KBM-7 (cell line): ENCODE results near the gene CATSPERE.
"Not testable (repeated sequence)": the region's sequence is repeated elsewhere in the genome, so short reads cannot be mapped to it uniquely, and the experiment has no call there.

ENCODE experiments used
- DNase-seq: peaks from one replicate; pipeline ENCODE4 v3.0.0-alpha.2; 2015
- in situ Hi-C: fragments of 300-500 bp; cut with MboI; formaldehyde crosslinking; loops from 2 replicates; pipeline ENCODE4 v1.14.3; 2020; ENCODE audit warnings: low sequenced_read_pairs, low pct_unique_long_range_greater_than_20kb, mixed read lengths

CATSPERE gene

DNA sequence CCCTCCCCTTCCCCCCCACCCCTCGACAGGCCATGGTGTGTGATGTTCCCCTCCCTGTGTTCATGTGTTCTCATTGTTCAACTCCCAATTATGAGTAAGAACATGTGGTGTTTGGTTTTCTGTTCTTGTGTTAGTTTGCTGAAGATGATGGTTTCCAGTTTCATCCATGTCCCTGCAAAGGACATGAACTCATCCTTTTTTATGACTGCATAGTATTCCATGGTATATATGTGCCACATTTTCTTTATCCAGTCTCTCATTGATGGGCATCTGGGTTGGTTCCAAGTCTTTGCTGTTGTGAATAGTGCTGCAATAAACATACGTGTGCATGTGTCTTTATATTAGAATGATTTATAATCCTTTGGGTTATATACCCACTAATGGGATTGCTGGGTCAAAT is 38.4 kb downstream of the CATSPERE start:
- DNase-seq, in situ Hi-C loops: not testable (repeated sequence)

GRCh38 chr1:244500515-244500914 is 39.4 kb downstream of the CATSPERE start:
- in situ Hi-C loops, result not testable (repeated sequence)

GRCh38 chr1:244502630-244503029 is 41.6 kb downstream of the CATSPERE start:
- in situ Hi-C loops, result no loop called here
- DNase-seq, result no peak

More at GRCh38 chr1:244500515-244500914, 39.4 kb downstream of the CATSPERE start:
- not testable (repeated sequence) for DNase-seq

GRCh38 chr1:244513493-244513892 is 52.4 kb downstream of the CATSPERE start:
- DNase-seq, result no peak
- in situ Hi-C loops, result no loop called here

DNA sequence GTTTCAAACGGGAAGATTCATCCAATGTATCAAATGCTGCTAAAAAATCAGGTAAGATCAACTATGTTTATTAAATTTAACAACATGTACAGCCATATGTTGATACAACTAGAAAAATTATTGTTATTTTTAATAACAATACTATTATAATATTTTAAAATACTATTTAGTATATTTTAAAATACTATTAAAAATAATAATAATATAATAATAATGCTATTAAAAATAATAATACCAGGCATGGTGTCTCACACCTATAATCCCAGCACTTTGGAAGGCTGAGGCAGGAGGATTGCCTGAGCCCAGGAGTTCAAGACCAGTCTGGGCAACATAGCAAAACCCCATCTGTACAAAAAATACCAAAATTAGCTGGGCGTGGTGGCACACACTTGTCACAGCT is 54.6 kb downstream of the CATSPERE start:
- in situ Hi-C loops, result no loop called here

DNA sequence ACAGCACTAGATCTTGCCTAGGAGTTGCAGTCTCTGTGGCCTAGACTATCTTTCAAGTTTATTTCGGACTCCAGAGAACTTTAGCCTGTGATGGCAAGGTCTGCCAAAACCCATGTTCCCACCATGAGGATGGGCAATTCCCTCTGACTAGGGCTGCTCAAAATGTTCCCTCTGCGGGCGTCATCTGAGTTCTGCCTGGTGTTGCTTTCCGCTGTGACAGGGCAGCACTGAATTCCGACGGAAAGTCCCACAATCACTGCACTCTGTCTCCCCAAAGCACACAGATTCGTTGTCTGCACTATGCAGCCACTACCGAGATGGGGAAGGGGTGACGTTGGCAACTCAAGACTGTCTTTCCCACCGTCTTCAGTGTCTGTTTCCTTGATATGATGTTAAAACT is 75.2 kb downstream of the CATSPERE start:
- DNase-seq, result no peak

More for the DNA sequence above, 54.6 kb downstream of the CATSPERE start:
- no peak for DNase-seq

DNA sequence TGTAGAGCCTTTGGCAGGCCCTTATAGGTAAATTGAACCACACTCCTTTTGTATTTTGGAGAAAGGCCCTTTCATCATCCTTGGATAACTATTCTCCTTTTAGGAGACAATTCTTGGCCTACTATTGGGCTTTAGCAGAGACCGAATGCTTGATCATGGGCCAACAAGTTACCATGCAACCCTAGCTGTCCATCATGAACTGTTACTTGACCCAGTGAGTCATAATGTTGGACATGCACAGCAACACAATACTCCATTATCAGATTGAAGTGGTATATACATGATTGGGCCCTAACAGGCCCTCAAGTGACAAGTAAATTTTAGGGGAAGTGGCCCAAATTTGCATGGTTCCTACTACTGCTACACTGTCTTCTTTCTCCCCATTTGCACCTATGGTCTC is 84.4 kb downstream of the CATSPERE start:
- in situ Hi-C loops, result no loop called here
- no peak for DNase-seq

More for the DNA sequence above, 75.2 kb downstream of the CATSPERE start:
- in situ Hi-C loops, result no loop called here

DNA sequence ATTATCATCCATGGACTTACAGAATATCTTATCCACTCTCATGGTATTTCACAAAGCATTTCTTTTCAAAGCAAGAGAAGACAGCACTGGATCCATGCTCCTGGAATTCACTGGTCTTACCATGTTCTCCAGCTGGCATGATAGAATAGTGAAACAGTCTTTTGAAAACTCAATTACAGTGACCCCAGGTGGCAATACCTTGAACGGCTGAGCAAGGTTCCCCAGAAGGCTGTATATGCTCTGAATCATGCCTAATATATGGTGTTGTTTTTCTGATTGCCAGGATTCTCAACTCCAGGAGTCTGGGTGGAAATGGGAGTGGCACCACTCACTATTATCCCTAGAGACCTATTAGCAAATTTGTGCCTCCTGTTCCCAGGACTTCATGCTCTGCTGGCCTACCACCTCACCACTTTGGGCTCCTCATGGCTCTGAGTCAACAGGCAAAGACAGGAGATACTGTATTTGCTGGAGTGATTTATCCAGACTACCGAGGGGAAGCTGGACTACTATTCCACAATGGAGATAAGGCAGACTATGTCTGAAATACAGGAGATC is 87.6 kb downstream of the CATSPERE start:
- no peak for DNase-seq
- in situ Hi-C loops, result no loop called here

DNA sequence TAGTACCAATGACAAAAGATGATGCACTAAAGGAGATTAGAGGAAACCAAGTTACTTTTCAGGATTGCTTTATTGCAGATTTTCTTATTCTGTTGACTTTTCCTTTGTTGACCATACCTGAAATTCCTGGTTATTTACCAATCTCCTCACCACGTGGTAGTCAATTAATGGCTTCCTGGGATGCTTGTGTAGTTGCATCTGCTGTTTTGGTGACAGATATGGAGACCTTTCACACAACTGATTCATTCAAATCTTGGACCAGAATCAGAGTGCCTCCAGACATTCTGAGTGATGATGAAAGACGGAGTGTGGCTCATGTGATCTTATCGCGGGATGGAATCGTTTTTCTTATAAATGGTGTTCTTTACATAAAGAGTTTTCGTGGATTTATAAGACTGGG is 91.3 kb downstream of the CATSPERE start:
- in situ Hi-C loops, result no loop called here
- no peak for DNase-seq

DNA sequence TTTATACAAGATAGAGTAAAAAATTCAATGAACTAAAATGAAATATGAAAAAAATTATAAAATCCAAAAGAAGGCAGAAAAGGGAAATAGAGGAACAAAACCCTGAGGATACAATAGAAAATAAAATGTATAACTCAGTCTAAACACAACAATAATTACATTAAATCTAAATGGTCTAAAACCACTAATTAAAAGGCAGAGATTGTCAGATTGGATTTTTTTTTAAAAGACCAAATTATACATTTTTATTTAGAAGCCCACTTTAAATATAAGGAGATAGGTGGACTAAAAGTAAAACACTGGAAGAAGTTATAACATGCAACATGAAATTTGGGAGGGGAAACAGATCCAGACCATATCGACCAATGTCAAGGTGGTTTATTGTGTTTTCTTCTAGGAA is 95.2 kb downstream of the CATSPERE start:
- DNase-seq, result no peak
- in situ Hi-C loops, result no loop called here

- in situ Hi-C loops, result no loop called here
- DNase-seq, result no peak
Observed at GRCh38 chr1:244557565-244557964, 96.5 kb downstream of the CATSPERE start.

DNA sequence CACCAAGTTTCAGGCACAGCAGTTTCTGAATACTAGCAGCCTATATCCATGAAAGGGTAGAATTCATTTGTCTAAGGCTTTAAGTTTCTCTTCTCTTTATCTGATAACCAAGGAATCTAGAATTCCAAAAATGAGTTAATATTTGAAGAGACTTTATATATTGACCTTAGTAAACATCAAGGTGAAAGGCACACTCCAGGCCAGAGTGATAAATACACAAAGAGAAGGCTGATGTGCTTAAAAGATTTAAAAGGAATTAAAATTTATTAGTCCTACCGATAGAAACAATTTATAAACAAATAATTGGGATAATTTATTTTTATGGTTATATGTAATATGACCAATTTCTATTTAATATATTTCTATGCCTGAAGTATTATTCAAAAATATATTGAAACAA is 98.5 kb downstream of the CATSPERE start:
- DNase-seq, result no peak
- in situ Hi-C loops, result no loop called here

DNA sequence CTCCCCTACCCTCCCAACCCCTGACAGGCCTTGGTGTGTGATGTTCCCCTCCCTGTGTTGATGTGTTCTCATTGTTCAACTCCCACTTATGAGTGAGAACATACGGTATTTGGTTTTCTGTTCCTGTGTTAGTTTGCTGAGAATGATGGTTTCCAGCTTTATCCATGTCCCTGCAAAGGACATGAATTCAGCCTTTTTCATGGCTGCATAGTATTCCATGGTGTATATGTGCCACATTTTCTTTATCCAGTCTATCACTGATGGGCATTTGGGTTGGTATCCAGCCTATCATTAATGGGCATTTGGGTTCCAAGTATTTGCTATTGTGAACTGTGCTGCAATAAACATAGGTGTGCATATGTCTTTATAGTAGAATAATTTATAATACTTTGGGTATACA is 101.8 kb downstream of the CATSPERE start:
- in situ Hi-C loops, DNase-seq: not testable (repeated sequence)

DNA sequence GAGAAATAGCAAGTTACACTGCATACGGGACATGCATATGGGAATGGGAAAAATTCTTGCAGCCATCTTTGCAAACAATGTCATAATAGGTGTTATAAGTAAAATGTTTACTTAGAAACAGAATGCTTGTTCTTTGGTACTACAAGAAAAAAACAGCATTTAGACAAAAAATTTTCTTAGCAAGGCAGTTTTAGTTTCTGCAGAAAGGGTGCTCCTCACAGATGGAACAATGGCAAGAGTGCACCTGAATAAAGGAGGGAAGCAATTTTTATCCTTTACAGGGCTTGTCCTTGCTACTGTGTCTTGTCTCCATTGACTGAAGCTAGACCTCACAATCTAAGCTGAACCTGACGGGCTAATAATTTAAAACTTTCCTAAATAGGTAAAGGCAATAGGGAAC is 112.7 kb downstream of the CATSPERE start:
- DNase-seq, result no peak
- in situ Hi-C loops, result no loop called here

GRCh38 chr1:244576259-244576892 is 115.3 kb downstream of the CATSPERE start:
- in situ Hi-C loops, result no loop called here
- DNase-seq, result no peak

GRCh38 chr1:244578205-244578604 is 117.1 kb downstream of the CATSPERE start:
- DNase-seq, in situ Hi-C loops: not testable (repeated sequence)

DNA sequence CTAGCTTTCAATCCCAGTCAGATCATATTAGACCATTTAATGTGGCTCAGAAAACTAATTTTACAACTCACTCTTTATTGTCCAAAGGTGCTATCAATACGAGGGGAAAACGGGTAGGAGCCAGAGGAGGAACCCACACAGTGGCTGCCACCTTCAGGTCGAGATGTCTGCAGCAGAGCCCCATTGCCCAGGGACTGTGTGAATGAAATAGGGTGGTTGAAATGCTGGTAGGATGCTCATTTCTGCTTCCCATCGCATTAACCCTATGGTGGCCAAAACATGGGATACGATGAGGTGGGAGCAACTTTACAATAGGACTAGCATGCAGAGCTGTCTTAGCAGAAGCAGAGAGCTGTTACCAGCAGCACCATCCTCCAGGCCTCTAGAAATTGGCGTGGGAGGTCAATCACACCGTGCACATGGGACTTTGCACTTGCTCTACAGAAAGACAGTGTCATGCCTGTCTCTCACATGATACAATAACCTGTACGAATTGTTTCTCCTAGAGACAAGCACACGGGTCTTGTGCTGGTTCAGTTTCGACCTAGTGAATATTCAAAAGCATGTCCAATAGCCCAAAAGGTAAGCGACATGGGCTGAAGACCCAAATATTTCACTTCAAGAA is 122.4 kb downstream of the CATSPERE start:
- DNase-seq, result no peak
- in situ Hi-C loops, result no loop called here

DNA sequence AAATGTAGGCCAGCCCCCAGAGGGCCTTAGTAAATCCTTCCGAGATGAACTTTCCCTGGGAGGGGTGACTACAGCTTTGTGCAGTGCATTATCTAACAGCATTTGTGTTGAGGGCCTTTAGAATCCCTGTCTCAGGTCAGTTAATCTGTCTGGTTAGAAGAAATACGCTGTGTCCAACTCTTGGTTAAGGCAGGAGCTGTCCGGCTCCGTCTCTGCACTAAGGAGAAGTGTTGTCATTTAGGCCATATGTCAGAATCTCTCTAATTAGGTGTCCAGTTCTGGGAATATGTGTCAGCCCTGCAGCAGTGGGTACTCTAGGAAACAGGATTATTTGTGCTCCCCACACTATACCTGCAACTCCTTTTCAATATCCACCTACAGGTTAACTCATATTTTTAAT is 124.8 kb downstream of the CATSPERE start:
- in situ Hi-C loops, result no loop called here
- DNase-seq, result no peak

- in situ Hi-C loops, result no loop called here
- no peak for DNase-seq
Observed at GRCh38 chr1:244590670-244591069, 129.6 kb downstream of the CATSPERE start.

GRCh38 chr1:244598611-244599010 is 137.5 kb downstream of the CATSPERE start:
- in situ Hi-C loops, result no loop called here
- DNase-seq, result no peak

DNA sequence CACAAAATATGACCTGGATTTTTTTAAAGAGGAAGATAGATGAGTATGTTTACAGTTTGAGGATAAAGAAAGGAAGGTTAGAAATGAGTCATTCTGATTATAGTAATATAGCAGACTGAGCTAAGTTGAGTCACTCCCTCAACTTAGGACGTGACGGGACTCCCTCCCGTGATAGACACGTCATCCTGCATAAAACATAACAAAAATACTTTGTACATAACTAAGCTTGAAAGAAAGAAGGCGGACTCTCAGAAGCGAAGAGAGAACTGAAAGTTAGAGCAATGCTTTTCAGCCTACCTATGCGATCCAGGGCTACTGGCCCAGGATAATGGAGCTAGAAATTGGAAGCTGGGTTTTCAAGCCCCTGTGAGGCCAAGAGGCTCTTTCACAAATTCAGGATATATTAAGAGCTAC is 138.9 kb downstream of the CATSPERE start:
- no peak for DNase-seq
- in situ Hi-C loops, result loop anchor here (25.0 kb wide), 1 partner anchor 437 kb away; no protein-coding TSS in a partner anchor
